SK-N-MC (cell line): Measurements from ENCODE around the gene DNAJB6.

Experiments used
- EZH2 ChIP-seq: fragments of 200-600 bp; sonication (generic); IDR thresholded peaks from one replicate; pipeline ENCODE4 v1.6.1; 2017; ENCODE audit warnings: antibody characterized with exemption
- FOXP2 ChIP-seq: optimal IDR thresholded peaks from 2 replicates; pipeline ENCODE3; 2011; ENCODE audit warnings: mild to moderate bottlenecking, moderate library complexity; ENCODE audit not compliant: insufficient read depth; ENCODE audit errors: extremely low read length, control extremely low read depth
- POLR2AphosphoS5 ChIP-seq: IDR thresholded peaks from 2 replicates; pipeline ENCODE4 v1.6.1; 2012; ENCODE audit warnings: mild to moderate bottlenecking, low read depth, low read length, borderline replicate concordance

DNA sequence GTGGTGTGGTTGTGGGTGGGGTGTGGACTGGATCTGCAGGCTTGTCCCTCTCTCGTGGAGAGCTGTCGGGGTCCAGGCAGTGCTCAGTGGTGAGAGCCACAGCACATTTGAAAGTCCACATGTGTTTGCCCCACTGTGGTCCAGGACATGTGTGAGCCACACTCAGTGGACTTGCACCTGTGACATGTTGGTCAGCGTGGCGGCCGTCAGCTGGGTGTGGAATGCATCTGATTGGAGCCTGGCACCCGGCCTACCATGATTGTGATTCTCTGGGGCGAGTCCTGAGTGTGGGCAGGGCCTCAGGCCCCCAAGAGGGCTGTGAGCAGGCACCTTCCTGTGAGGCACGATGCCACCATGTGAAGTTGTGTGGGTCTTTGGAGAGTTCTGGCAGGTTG lies 77.9 kb downstream of the DNAJB6 start:
- TF ChIP-seq POLR2AphosphoS5, result no peak
- no peak for TF ChIP-seq EZH2
- TF ChIP-seq FOXP2, result no peak
